ENCODE measurements around the gene PAM16.
A peak's percentile ranks its signal among the peaks of the same experiment; 100 is the strongest.

Gene PAM16

DNA sequence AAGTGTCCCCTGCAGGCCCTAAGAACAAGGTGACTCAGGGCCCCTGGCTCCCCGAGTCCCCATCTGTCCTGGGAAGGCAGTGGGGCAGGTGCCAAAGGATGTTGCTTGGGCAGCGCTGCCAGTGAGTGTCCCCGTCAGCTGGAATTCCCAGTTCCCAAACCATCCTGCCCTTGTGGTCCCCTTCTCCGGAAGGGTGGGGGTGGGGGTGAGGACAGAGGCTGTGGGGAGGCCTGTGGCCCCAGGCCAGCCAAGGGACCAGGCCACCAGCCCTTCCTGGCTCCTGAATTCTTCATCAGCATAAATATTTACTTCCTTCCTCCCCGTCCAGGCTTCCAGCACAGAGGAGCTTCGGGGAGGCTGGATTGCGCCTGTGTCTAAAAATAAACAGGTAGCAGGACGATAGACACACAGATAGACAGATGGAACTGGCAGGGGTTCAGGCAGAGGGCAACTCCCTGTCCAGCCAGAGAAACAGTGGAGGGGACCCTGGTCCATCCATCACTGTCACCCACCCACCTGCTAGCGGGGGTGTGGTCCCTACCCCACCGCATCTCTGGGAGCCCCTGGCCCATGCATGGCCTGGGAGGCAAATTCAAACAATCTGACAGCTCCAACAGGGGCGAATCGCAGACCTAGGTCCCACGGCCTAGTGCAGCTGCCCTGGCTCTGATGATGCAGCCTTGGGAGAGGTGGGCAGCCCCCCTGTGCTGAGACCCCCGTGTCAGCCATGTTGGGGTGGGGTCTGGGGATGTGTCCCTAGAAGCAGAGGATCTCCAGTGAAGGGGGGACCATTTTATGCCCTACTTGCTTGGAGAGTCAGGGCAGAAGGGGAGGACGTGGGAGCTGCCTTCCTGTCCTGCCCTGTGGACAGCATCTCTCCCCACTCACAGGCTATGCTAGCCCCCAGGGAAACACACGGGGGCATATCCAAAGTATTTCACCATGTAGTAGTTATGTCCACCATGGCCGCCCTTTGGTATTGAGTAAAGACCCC is 22.0 kb downstream of the PAM16 start:
- Histone ChIP-seq H3K9ac (ENCODE audit: low read length) (no peak overlapping the region), H3K27ac (ENCODE audit: low read depth, low read length) (peak overlapping the region; percentile 75), H3K4me1 (ENCODE audit: control insufficient read depth, insufficient read depth, low read length) (peaks cover 30% of the 10 kb centered on the region), H3K36me3 (ENCODE audit: control insufficient read depth, insufficient read depth, low read length) (peaks cover 3% of the 10 kb centered on the region), H3K4me3 (ENCODE audit: low read length) (peak overlapping the region; percentile 64), H3K27me3 (ENCODE audit: control insufficient read depth, insufficient read depth, low read length) (no peaks in the 10 kb centered on the region)

DNA sequence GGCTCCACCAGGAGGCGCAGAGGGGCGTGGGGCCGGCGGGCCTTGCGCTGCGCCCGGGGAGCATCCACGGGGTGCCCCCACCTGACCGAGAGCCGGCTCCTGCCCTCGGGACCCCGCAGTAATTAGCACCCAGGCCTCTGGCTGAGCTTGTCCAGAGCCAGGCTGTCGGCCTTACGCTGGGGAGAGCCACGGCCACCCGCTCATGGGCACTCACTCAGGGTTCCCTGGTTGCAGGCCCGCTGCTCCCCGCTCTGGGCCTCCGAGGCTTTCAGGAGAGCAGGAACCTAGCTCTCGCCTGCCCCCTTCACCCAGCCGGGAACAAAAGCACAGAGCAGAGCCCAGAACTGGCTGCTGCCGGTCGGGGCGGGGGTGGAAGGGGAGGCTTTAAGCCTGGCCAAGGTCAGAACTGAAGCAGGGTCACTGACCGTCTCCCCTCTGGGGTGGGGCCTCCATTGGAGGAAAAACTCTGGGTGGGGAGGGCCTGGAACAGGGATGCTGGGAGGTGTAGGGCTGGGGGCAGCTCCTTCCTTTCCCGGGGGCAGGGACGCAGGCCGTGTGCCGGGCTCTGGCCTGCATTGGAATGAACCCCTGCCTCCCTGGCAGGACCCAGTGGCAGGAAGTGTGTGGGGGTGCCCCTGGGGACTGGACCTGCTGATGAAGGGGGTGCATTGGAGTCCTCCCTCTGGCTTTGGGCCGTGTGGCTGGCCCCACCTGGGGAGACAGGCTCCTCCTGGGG is 22.9 kb downstream of the PAM16 start:
- Histone ChIP-seq H3K4me3 (ENCODE audit: low read length) (peak overlapping the region; percentile 64), H3K27me3 (ENCODE audit: control insufficient read depth, insufficient read depth, low read length) (no peaks in the 10 kb centered on the region), H3K27ac (ENCODE audit: low read depth, low read length) (peak overlapping the region; percentile 75), H3K9ac (ENCODE audit: low read length) (no peak overlapping the region), H3K4me1 (ENCODE audit: control insufficient read depth, insufficient read depth, low read length) (peaks cover 38% of the 10 kb centered on the region), H3K36me3 (ENCODE audit: control insufficient read depth, insufficient read depth, low read length) (peaks cover 1% of the 10 kb centered on the region)

DNA sequence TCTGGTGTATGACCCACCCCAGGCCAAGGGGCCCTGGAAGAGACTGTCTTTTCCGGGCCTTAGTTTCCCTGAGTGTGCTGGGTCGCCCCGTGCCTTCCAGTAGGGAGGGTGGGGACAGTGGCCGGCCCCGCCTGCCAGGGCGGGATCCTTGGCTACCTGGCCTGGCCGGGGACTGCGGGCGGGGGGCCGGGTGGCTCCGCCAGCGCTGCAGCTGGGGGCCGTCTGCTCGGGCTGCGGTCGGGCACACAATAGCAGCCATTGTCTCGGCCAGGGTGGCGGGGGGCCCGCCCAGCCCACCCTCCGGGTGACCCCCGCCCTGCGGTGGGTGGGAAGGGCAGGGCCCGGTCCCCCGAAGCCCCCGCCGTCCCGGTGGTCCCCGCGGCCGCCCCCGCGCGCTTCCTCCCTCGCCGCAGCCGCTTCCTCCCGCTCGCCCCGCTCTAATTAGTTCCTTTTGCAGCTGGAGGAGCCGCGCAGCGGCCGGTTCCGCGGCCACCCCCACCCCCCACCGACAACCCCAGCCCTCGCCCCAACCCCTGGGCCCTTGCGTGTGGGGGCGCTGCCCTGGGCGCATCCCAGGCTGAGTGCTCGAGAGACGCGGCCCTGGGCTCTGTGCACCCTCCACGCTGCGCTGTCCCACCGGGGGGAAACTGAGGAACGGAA is 23.6 kb downstream of the PAM16 start:
- no peaks in the 10 kb centered on the region for H3K27me3 ChIP-seq (ENCODE audit: control insufficient read depth, insufficient read depth, low read length)
- H3K4me1 ChIP-seq (ENCODE audit: control insufficient read depth, insufficient read depth, low read length), result peaks cover 38% of the 10 kb centered on the region
- H3K36me3 ChIP-seq (ENCODE audit: control insufficient read depth, insufficient read depth, low read length), result no peaks in the 10 kb centered on the region
- peak overlapping the region; percentile 75 for H3K27ac ChIP-seq (ENCODE audit: low read depth, low read length)
- H3K9ac ChIP-seq (ENCODE audit: low read length), result no peak overlapping the region
- H3K4me3 ChIP-seq (ENCODE audit: low read length), result peak overlapping the region; percentile 64

DNA sequence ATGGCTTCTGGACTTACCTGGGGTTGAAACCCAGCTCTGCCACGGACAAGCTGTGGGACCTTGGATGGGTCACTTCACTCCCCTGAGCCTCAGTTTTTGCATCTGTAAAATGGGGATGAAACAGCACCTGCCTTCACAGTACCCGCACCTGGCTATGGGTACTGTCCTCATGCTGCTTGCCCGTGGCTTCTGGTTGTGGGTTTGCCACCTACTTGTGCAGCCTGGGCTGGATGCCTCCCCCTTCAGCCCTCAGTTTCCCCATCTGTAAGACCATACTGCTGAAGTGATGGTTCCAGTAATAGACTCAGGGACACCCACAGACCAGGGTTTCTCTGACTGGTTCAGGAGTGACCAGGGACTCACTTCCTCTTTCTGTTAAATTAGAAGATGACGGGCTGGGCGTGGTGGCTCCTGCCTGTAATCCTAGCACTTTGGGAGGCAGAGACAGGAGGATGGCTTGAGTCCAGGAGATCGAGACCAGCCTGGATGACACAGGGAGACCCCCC is 25.8 kb downstream of the PAM16 start:
- Histone ChIP-seq H3K4me1 (ENCODE audit: control insufficient read depth, insufficient read depth, low read length) (peaks cover 42% of the 10 kb centered on the region), H3K36me3 (ENCODE audit: control insufficient read depth, insufficient read depth, low read length) (no peaks in the 10 kb centered on the region), H3K27ac (ENCODE audit: low read depth, low read length) (peak overlapping the region; percentile 24), H3K9ac (ENCODE audit: low read length) (no peak overlapping the region), H3K4me3 (ENCODE audit: low read length) (no peak overlapping the region), H3K27me3 (ENCODE audit: control insufficient read depth, insufficient read depth, low read length) (no peaks in the 10 kb centered on the region)

DNA sequence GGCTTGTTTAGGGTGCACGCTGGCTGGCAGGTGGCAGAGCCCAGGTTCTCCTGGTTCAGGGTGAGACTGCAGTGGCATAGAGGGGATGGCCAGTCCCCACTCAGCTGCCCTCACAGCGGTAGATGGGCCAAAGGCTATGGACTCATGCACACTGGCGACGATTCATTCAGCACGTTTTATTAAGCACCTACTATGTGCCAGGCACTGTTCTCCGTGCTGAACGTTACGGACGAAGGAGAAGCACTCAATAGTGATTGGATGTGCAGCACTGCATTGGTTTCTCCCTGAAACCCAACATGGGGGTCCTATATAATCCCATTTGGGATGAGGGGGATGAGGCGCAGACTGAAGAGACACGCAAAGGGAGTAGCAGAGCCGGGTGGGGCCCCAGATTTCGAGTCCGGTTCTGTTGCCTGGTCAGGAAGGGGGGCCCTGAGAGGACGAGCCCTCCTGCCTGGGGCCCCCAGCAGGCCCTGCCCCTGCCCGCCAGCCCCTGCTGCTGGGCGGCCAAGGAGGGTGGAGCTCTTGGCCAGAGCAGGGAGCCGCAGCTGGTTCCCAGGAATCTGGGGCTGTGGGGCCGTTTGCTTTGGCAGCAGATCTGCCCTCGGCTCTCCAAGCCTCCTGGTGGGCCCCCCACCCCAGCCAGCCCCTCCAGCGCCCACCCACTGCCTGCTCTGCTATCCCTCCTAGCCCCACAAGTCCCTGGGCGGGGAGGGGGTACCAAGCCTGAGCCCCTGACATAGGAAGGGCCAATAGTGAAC is 26.4 kb downstream of the PAM16 start:
- Histone ChIP-seq H3K27me3 (ENCODE audit: control insufficient read depth, insufficient read depth, low read length) (peaks cover under 1% of the 10 kb centered on the region), H3K4me3 (ENCODE audit: low read length) (no peak overlapping the region), H3K4me1 (ENCODE audit: control insufficient read depth, insufficient read depth, low read length) (peaks cover 42% of the 10 kb centered on the region), H3K27ac (ENCODE audit: low read depth, low read length) (peak overlapping the region; percentile 70), H3K9ac (ENCODE audit: low read length) (no peak overlapping the region), H3K36me3 (ENCODE audit: control insufficient read depth, insufficient read depth, low read length) (no peaks in the 10 kb centered on the region)

DNA sequence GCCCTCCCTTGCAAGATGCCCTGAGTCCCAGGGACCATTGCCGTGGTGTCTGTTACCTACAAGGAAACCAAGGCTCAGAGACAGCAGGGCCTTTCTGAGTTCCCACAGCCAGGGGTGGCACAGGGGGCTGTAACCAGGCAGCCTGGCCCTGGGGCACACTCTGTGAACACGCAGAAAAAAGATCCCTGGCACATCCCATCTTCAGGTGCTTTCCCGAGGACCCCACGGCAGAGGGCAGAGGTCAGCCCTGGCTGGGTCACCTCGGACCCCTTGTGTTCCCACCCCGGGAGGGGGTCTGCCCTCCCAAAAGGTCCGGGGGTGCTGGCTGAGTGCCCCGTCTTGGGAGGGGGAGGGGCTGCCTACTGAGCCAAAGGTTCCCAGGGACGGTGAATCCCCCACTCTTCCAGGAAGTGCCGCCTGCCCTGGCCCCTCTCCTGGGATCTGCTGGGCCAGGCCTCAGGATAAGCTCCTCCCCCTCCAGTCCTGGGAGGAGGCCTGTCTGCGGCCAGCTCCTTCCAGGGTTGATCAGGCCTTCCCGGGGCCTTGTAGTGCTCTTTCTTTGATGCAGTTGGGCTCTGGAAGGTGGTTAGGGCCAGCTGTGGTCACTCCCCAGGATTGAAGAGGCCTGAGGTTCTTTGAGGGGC is 27.2 kb downstream of the PAM16 start:
- no peaks in the 10 kb centered on the region for H3K36me3 ChIP-seq (ENCODE audit: control insufficient read depth, insufficient read depth, low read length)
- peaks cover 39% of the 10 kb centered on the region for H3K4me1 ChIP-seq (ENCODE audit: control insufficient read depth, insufficient read depth, low read length)
- H3K27ac ChIP-seq (ENCODE audit: low read depth, low read length), result peak overlapping the region; percentile 70
- no peak overlapping the region for H3K4me3 ChIP-seq (ENCODE audit: low read length)
- no peak overlapping the region for H3K9ac ChIP-seq (ENCODE audit: low read length)
- peaks cover 2% of the 10 kb centered on the region for H3K27me3 ChIP-seq (ENCODE audit: control insufficient read depth, insufficient read depth, low read length)

DNA sequence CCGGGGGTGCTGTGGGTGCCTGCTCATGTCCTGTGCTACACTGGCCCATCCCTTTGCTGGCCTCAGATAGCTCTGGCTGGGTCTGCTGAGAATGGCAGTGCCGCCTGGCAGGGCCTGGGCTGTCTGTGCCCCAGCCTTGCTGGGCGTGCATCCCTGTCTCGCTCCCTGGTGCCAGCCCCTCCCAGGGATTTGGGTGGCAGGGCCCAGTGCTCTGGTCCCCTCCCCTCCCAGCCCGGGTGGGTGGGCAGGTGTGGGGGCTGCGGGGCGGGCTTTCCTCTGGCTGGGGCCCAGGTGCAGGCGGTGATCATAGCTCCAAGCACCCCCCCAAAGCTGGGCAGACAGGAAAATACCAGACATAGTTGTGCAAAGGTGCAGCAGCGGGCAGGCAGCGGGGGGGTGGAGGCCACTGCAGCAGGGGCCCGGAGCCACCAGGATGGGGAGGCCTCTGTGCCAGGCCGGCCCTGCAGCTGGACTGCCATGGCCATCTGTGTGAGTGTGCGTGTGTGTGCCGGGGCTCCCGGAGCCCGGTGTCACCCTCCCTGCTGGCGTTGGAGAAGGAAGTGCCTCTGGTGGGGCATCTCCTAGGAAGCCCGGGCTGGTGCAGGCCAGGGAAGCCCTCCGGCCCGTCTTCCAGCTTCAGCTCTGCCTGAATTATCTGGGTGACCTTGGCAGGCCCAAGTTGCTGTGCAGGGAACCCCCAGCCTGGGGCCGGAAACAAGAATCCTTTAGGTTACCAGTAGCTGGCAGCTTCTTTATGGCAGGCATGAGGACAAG is 27.9 kb downstream of the PAM16 start:
- Histone ChIP-seq H3K9ac (ENCODE audit: low read length) (no peak overlapping the region), H3K36me3 (ENCODE audit: control insufficient read depth, insufficient read depth, low read length) (no peaks in the 10 kb centered on the region), H3K27me3 (ENCODE audit: control insufficient read depth, insufficient read depth, low read length) (peaks cover 2% of the 10 kb centered on the region), H3K27ac (ENCODE audit: low read depth, low read length) (peak overlapping the region; percentile 70), H3K4me1 (ENCODE audit: control insufficient read depth, insufficient read depth, low read length) (peaks cover 32% of the 10 kb centered on the region), H3K4me3 (ENCODE audit: low read length) (no peak overlapping the region)

DNA sequence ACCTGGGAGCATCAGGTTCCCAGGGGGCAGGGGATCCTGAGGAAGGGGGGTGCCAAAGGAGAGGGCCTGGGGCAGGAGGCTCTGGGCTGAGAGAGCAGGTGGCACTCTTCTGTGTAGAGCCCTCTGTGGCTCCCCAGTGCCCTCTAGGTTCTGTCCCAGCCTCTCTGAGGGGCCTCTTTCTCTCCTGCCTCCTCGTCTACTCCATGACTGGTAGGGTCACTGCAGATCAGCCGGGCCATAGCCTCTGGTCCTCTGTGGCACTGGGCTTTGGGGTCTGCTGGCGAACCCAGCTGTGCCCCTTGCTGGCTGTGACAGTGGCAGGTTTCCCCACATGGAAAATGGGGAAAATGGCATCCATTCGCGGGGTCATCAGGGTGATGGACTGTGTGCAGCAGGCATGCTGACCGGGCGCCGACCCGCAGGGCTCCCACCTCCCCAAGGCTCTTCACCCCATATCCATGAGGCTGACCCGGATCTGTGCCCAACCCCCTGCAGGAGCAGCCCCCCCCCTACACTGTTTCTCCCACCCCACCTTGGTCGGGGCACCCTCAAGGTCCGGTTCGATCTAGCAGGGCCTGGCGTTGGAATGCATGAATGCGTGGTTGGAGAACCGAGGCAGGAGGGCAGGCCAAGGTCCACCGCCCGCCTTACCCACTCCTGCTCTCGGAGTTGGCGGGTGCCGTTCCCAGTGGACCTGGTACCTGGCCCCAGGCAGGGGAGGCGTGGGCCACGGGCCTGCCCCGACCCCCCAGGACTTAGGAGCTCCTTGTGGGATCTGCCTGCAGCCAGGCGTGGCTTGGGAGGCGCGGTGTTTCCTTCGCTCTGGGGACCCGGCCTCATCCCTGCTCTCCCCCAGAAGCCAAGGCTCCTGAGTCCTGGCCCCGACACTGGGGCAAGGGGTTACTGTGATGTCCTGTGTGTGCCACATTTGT is 28.7 kb downstream of the PAM16 start:
- Histone ChIP-seq H3K4me3 (ENCODE audit: low read length) (no peak overlapping the region), H3K27me3 (ENCODE audit: control insufficient read depth, insufficient read depth, low read length) (peaks cover 2% of the 10 kb centered on the region), H3K27ac (ENCODE audit: low read depth, low read length) (peak overlapping the region; percentile 43), H3K36me3 (ENCODE audit: control insufficient read depth, insufficient read depth, low read length) (no peaks in the 10 kb centered on the region), H3K4me1 (ENCODE audit: control insufficient read depth, insufficient read depth, low read length) (peaks cover 37% of the 10 kb centered on the region), H3K9ac (ENCODE audit: low read length) (no peak overlapping the region)

DNA sequence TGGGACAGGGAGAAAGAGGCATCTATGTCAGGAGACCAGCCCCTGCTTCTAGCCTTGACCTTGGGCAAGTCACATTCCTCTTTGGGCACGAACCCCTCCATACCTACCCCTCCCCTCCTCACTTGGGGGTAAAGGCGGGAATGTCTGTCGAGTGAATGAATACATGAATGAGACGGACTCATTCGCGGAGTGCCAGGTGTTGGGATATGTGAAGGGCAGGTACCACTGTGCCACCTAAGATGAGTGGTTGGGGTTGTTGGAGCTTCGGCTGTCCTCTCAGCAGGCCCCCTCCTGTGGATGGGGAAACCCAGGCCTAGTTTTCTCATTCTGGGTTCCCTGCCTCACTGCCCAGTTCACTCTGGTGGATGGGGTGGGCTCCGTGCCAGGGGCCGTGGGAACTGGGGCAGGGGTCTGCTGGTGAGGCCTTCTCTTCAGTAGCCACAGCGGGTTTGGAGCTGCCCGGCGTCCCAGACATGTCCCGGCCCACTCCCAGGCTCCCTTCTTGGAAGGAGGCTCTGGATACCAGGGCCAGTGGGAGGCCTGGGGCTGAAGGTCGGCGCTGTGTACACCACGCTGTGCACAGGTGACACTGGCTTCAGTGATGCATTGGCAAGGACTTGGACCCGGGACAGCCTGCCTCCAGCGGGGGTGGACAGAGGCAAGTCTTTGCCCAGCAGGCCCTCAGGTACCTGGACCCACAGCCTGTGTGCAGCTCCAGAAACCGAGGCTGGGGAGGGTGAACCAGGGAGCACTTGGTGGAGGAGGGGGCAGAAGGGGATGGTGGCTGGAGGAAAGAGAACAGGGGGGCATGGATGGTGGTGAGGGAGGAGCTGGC is 29.6 kb downstream of the PAM16 start:
- Histone ChIP-seq H3K36me3 (ENCODE audit: control insufficient read depth, insufficient read depth, low read length) (no peaks in the 10 kb centered on the region), H3K27me3 (ENCODE audit: control insufficient read depth, insufficient read depth, low read length) (peaks cover 2% of the 10 kb centered on the region), H3K27ac (ENCODE audit: low read depth, low read length) (no peak overlapping the region), H3K9ac (ENCODE audit: low read length) (no peak overlapping the region), H3K4me1 (ENCODE audit: control insufficient read depth, insufficient read depth, low read length) (peaks cover 40% of the 10 kb centered on the region), H3K4me3 (ENCODE audit: low read length) (no peak overlapping the region)

Data from rectal smooth muscle tissue (tissue), 1 donor.